ENCODE results near the gene ARHGAP11A. TPM values are rescaled to one million over a fixed set of nuclear protein-coding genes. Genes with fewer than 3 reads are reported as not detected.

Gene ARHGAP11A
- total and polyA plus RNA-seq, 2 donors (not counting 3 experiments of a cell fraction or from before 2014, with no cell fraction given), result 6.6 to 82.3 TPM

DNA sequence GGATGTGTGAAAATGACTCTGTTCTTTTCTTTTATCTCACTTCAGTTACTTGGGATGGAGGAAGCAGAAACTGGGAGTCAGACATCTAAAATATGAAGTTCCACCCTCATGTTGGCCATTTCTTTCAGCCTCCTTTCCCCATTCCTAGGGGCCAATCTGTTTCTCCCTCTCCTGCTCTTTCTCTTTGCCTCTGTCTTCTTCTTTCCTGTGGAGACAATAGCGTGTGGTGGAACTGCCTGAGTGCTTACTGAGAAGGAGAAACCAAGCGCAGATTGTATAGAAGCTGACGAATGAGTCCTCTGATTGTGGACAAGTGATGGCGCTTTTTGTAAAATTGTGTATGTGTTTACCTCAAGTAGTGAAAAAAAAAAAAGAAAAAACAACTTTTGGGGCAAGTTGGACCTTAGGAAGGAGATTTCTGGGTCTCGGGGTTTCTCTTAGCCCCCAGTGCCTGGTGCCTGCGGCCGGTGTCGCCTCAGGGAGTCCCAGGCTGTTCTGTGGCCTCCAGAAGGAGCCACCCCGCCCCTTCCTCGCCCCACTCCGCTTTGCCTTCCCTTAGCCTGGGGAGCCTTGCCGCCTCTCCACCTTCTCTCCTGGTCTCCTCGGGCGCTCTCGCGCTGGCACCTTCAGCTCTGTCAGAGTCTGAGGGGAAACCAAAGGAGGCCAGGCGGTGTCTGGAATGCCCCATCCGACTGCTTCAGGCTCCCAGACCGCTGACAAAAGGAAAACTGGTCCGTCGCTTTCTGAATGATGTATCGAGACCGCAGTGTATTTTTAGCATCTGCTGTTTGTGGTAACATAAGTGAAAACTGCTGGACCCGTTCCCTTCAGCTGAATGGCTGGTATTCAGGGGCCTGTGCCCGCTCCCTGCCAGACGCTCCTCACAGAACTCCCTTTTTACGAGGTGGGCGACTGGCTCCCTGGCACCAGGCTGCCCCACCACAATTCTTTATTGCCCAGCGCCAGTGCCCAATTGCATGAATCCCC lies 56.3 kb downstream of the ARHGAP11A start:
- no TSS peak for BruUV-seq (replicated peaks)
- CTCF ChIA-PET, result interaction anchor here (1.0 to 2.6 kb wide), 6 partner anchors 8 to 322 kb away, joined by 3 to 11 read pairs (median 5); no protein-coding TSS in a partner anchor
- Histone ChIP-seq H3K9ac (replicated peaks; ENCODE audit: extremely low read depth, insufficient read depth, low read length) (no peak overlapping the region), H3K9me1 (replicated peaks; ENCODE audit: control insufficient read depth, extremely low read depth, insufficient read depth, low read length) (no peaks in the 10 kb centered on the region), H2AFZ (ENCODE audit: low read depth, low read length) (no peak overlapping the region), H3K4me3 (replicated peaks in 1 of 3; ENCODE audit: insufficient read depth in 1 of 3, low read depth in 1 of 3, low read length in 3 of 3) (no peak overlapping the region), H3K4me2 (ENCODE audit: insufficient read depth, low read length) (no peak overlapping the region), H3K9me3 (replicated peaks; ENCODE audit: control insufficient read depth, insufficient read depth, low read length) (no peaks in the 10 kb centered on the region), H3K27me3 (ENCODE audit: control insufficient read depth in 2 of 2, insufficient read depth in 2 of 2, low read length in 2 of 2) (no peaks in the 10 kb centered on the region), H3K79me2 (ENCODE audit: control insufficient read depth, insufficient read depth, low read length) (no peaks in the 10 kb centered on the region), H3K4me1 (ENCODE audit: control insufficient read depth, extremely low read depth, insufficient read depth, low read length) (no peaks in the 10 kb centered on the region), H3K36me3 (ENCODE audit: control insufficient read depth in 2 of 2, extremely low read depth in 1 of 2, insufficient read depth in 2 of 2, low read length in 2 of 2) (peaks cover 0 to 4% of the 10 kb centered on the region in 2 experiments), H4K20me1 (replicated peaks; ENCODE audit: control insufficient read depth, extremely low read depth, insufficient read depth, low read length) (no peaks in the 10 kb centered on the region), H3K27ac (ENCODE audit: insufficient read depth, low read depth, low read length) (no peak overlapping the region)
- FAIRE-seq (no peak), DNase-seq (ENCODE audit: low read depth, low spot score) (no peak)
- intact Hi-C loops (cut with micrococcal nuclease) (loop anchor here (10.0 kb wide), 1 partner anchor 63 kb away; no protein-coding TSS in a partner anchor), dilution Hi-C loops (cut with MboI; ENCODE audit: extremely low pct_ligation_motif_present, low sequenced_read_pairs) (no loop called here)
- POLR2A ChIA-PET, result no interaction called here
- no peak for TF ChIP-seq MYC (IDR thresholded peaks at IDR 0.05; ENCODE audit: low read depth, low read length)
- no peak for TF ChIP-seq EZH2 (IDR thresholded peaks at IDR 0.05; ENCODE audit: borderline replicate concordance, low read depth, low read length, severe bottlenecking)
- TF ChIP-seq JUN (IDR thresholded peaks at IDR 0.05; ENCODE audit: borderline replicate concordance, insufficient read depth, insufficient read length, low read depth), result no peak
- no peak for TF ChIP-seq FOS (IDR thresholded peaks at IDR 0.05; ENCODE audit: borderline replicate concordance, insufficient read depth, low read length)
- no peak for TF ChIP-seq POLR2AphosphoS5 (IDR thresholded peaks at IDR 0.05; ENCODE audit: insufficient read depth, low read depth, low read length)
- no peak for TF ChIP-seq GATA2 (IDR thresholded peaks at IDR 0.05; ENCODE audit: insufficient read depth, insufficient read length, low read depth, low read length)
- no peak for TF ChIP-seq POLR2A (IDR thresholded peaks at IDR 0.05; ENCODE audit: low read depth, low read length)
- TF ChIP-seq, protein P1, sequence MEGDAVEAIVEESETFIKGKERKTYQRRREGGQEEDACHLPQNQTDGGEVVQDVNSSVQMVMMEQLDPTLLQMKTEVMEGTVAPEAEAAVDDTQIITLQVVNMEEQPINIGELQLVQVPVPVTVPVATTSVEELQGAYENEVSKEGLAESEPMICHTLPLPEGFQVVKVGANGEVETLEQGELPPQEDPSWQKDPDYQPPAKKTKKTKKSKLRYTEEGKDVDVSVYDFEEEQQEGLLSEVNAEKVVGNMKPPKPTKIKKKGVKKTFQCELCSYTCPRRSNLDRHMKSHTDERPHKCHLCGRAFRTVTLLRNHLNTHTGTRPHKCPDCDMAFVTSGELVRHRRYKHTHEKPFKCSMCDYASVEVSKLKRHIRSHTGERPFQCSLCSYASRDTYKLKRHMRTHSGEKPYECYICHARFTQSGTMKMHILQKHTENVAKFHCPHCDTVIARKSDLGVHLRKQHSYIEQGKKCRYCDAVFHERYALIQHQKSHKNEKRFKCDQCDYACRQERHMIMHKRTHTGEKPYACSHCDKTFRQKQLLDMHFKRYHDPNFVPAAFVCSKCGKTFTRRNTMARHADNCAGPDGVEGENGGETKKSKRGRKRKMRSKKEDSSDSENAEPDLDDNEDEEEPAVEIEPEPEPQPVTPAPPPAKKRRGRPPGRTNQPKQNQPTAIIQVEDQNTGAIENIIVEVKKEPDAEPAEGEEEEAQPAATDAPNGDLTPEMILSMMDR (IDR thresholded peaks at IDR 0.05; ENCODE audit: extremely low read depth in 1 of 2, insufficient read depth in 1 of 2, low read depth in 1 of 2, low read length in 2 of 2), result no peak
- TF ChIP-seq, protein P2, sequence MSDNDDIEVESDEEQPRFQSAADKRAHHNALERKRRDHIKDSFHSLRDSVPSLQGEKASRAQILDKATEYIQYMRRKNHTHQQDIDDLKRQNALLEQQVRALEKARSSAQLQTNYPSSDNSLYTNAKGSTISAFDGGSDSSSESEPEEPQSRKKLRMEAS (IDR thresholded peaks at IDR 0.05; ENCODE audit: insufficient read depth, insufficient read length), result no peak

All from endothelial cell of umbilical vein (primary cell).